ENCODE measurements around the gene XCL2. TPM values are rescaled to one million over a fixed set of nuclear protein-coding genes. Genes with fewer than 3 reads are reported as not detected.
"Not testable (repeated sequence)": the region's sequence is repeated elsewhere in the genome, so short reads cannot be mapped to it uniquely, and the experiment has no call there.

XCL2 gene, protein sequence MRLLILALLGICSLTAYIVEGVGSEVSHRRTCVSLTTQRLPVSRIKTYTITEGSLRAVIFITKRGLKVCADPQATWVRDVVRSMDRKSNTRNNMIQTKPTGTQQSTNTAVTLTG
- not detected in 2 replicates for total RNA-seq (2022)
- Bru-seq, nascent RNA = not detected
- BruChase-seq, experiment 1, labeled RNA remaining after a 6-hour chase = not detected
- not detected for BruChase-seq, experiment 2, labeled RNA remaining after a 2-hour chase
- long read RNA-seq = 0 reads

GRCh38 chr1:168543840-168544498 is at the start of gene XCL2:
Gene XCL2, minus strand, starts transcription at chr1:168543997. Its CDS starts 33 bp downstream, at chr1:168543964.
- CTCF ChIA-PET; BruUV-seq (replicated peaks); DNase-seq; H3K36me3 Mint-ChIP-seq (ENCODE audit: insufficient read depth, unreplicated experiment); H3K9me3 Mint-ChIP-seq (ENCODE audit: low read depth, unreplicated experiment); intact Hi-C loops (cut with micrococcal nuclease; ENCODE audit: unreplicated experiment); H3K27ac Mint-ChIP-seq (ENCODE audit: unreplicated experiment); H3K4me3 Mint-ChIP-seq (ENCODE audit: low read depth, unreplicated experiment); H3K4me1 Mint-ChIP-seq (ENCODE audit: low read depth, unreplicated experiment); H3K27me3 Mint-ChIP-seq (ENCODE audit: unreplicated experiment): not testable (repeated sequence)

DNA sequence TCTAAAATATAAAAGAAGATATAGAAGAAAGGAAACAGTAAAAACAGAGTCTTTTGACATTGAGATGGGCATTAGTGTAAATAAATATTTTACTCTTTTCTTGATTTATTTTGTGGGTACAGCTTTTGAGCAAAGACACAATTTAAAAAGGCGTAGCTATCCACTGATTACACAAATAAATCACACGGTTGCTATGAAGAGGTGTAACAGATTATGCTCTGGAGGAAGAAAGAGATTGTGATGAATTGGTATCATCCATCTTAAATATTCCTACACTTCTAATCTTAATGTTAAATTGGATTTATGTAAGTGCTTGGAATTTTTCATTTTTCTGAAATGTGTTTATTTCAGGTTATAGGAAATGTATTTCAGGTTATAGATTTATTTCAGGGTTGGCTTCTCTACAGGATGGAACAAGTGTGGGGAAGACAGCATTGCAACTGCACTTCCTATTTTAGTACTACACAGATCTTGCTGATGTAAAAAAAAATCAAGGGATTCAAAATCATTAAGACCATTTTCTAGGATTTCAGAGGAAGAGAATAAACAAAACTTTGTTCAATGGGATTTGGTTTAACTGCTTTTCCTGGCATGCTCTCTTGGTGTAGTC is 47.9 kb upstream of the XCL2 start:
- H3K27ac Mint-ChIP-seq (ENCODE audit: unreplicated experiment) = no peak overlapping the region
- CTCF ChIA-PET = no interaction called here
- no peaks in the 10 kb centered on the region for H3K27me3 Mint-ChIP-seq (ENCODE audit: unreplicated experiment)
- no peak overlapping the region for H3K4me3 Mint-ChIP-seq (ENCODE audit: low read depth, unreplicated experiment)
- H3K36me3 Mint-ChIP-seq (ENCODE audit: insufficient read depth, unreplicated experiment) = no peaks in the 10 kb centered on the region
- H3K4me1 Mint-ChIP-seq (ENCODE audit: low read depth, unreplicated experiment) = no peaks in the 10 kb centered on the region
- TF ChIP-seq, protein P1, sequence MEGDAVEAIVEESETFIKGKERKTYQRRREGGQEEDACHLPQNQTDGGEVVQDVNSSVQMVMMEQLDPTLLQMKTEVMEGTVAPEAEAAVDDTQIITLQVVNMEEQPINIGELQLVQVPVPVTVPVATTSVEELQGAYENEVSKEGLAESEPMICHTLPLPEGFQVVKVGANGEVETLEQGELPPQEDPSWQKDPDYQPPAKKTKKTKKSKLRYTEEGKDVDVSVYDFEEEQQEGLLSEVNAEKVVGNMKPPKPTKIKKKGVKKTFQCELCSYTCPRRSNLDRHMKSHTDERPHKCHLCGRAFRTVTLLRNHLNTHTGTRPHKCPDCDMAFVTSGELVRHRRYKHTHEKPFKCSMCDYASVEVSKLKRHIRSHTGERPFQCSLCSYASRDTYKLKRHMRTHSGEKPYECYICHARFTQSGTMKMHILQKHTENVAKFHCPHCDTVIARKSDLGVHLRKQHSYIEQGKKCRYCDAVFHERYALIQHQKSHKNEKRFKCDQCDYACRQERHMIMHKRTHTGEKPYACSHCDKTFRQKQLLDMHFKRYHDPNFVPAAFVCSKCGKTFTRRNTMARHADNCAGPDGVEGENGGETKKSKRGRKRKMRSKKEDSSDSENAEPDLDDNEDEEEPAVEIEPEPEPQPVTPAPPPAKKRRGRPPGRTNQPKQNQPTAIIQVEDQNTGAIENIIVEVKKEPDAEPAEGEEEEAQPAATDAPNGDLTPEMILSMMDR (IDR thresholded peaks at IDR 0.05; ENCODE audit: unreplicated experiment) = no peak
- peaks cover 7% of the 10 kb centered on the region for H3K9me3 Mint-ChIP-seq (ENCODE audit: low read depth, unreplicated experiment)
- no peak for DNase-seq
- BruUV-seq (replicated peaks) = no TSS peak
- intact Hi-C loops (cut with micrococcal nuclease; ENCODE audit: unreplicated experiment) = no loop called here

GRCh38 chr1:168591066-168591465 is 47.3 kb upstream of the XCL2 start:
- no peaks in the 10 kb centered on the region for H3K4me1 Mint-ChIP-seq (ENCODE audit: low read depth, unreplicated experiment)
- BruUV-seq (replicated peaks) = no TSS peak
- no peak for DNase-seq
- no peak overlapping the region for H3K27ac Mint-ChIP-seq (ENCODE audit: unreplicated experiment)
- no peak overlapping the region for H3K4me3 Mint-ChIP-seq (ENCODE audit: low read depth, unreplicated experiment)
- CTCF ChIA-PET = no interaction called here
- TF ChIP-seq, protein P1 (IDR thresholded peaks at IDR 0.05; ENCODE audit: unreplicated experiment) = no peak
- no peaks in the 10 kb centered on the region for H3K27me3 Mint-ChIP-seq (ENCODE audit: unreplicated experiment)
- intact Hi-C loops (cut with micrococcal nuclease; ENCODE audit: unreplicated experiment) = no loop called here
- no peaks in the 10 kb centered on the region for H3K36me3 Mint-ChIP-seq (ENCODE audit: insufficient read depth, unreplicated experiment)
- peaks cover 7% of the 10 kb centered on the region for H3K9me3 Mint-ChIP-seq (ENCODE audit: low read depth, unreplicated experiment)

- Mint-ChIP-seq H3K36me3 (ENCODE audit: insufficient read depth, unreplicated experiment) (no peaks in the 10 kb centered on the region), H3K9me3 (ENCODE audit: low read depth, unreplicated experiment) (peaks cover 7% of the 10 kb centered on the region), H3K27ac (ENCODE audit: unreplicated experiment) (no peak overlapping the region), H3K4me3 (ENCODE audit: low read depth, unreplicated experiment) (no peak overlapping the region), H3K27me3 (ENCODE audit: unreplicated experiment) (no peaks in the 10 kb centered on the region), H3K4me1 (ENCODE audit: low read depth, unreplicated experiment) (no peaks in the 10 kb centered on the region)
- TF ChIP-seq, protein P1 (IDR thresholded peaks at IDR 0.05; ENCODE audit: unreplicated experiment) = no peak
- DNase-seq = no peak
- no TSS peak for BruUV-seq (replicated peaks)
- CTCF ChIA-PET = no interaction called here
- intact Hi-C loops (cut with micrococcal nuclease; ENCODE audit: unreplicated experiment) = no loop called here
Measured at GRCh38 chr1:168589167-168589566, 45.4 kb upstream of the XCL2 start.

DNA sequence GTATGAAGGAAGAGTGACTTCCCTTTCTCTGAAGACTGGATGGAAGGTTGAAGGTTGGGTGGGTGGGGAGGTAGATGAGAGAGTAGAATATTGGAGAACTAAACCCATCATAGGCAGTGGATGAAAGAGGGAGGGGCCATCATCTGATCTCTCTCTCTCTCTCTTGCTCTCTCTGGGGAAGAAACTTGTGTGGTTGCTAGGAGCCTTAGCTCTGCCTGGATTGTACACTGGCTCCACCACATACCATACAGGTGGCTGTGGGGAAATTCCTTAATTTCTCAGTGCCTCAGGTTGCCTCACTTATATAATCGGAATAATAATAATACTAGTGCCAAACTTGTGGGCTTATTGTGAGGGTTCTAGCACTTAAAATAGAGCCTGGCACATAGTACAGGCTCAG is 42.1 kb upstream of the XCL2 start:
- H3K4me3 Mint-ChIP-seq (ENCODE audit: low read depth, unreplicated experiment) = no peak overlapping the region
- no peaks in the 10 kb centered on the region for H3K36me3 Mint-ChIP-seq (ENCODE audit: insufficient read depth, unreplicated experiment)
- TF ChIP-seq, protein P1 (IDR thresholded peaks at IDR 0.05; ENCODE audit: unreplicated experiment) = no peak
- DNase-seq = no peak
- BruUV-seq (replicated peaks) = no TSS peak
- H3K9me3 Mint-ChIP-seq (ENCODE audit: low read depth, unreplicated experiment) = peaks cover 7% of the 10 kb centered on the region
- no peak overlapping the region for H3K27ac Mint-ChIP-seq (ENCODE audit: unreplicated experiment)
- intact Hi-C loops (cut with micrococcal nuclease; ENCODE audit: unreplicated experiment) = no loop called here
- no peaks in the 10 kb centered on the region for H3K4me1 Mint-ChIP-seq (ENCODE audit: low read depth, unreplicated experiment)
- CTCF ChIA-PET = no interaction called here
- no peaks in the 10 kb centered on the region for H3K27me3 Mint-ChIP-seq (ENCODE audit: unreplicated experiment)

Measured in Calu3 (cell line).